ENCODE results near the gene CSTPP1.

DNA sequence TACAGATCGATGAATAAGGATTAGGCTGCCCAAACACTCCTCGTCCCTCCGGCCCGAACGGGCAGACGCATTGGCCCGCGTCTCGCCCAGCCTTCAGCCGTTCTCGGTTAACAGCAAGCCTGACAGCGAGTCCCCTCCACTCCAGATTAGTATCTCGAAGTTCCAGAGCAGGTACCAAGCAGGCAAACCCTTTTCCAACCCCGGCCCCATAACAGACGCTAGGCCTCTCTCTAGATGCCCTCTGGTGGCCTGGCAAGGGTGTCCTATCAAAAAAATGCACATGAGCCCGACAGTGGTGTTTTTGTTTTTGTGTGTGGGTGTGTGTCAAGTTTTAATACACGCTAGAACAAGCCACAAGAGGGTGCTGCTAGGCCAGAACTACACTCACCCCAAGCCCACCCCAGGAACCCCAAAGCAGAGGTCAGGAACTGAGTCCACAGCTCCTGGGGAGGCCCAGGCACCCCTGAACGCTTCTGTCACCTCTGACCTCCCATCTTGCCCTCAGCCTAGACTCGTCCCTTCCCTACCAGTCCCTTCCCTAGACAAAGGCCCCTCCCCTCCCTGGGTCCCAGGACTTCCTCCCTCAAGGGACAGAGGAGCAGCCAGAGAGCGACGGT, 240.8 kb downstream of the CSTPP1 start:
- TF ChIP-seq, protein P1, sequence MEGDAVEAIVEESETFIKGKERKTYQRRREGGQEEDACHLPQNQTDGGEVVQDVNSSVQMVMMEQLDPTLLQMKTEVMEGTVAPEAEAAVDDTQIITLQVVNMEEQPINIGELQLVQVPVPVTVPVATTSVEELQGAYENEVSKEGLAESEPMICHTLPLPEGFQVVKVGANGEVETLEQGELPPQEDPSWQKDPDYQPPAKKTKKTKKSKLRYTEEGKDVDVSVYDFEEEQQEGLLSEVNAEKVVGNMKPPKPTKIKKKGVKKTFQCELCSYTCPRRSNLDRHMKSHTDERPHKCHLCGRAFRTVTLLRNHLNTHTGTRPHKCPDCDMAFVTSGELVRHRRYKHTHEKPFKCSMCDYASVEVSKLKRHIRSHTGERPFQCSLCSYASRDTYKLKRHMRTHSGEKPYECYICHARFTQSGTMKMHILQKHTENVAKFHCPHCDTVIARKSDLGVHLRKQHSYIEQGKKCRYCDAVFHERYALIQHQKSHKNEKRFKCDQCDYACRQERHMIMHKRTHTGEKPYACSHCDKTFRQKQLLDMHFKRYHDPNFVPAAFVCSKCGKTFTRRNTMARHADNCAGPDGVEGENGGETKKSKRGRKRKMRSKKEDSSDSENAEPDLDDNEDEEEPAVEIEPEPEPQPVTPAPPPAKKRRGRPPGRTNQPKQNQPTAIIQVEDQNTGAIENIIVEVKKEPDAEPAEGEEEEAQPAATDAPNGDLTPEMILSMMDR (IDR thresholded peaks at IDR 0.05): peak; percentile 65 to 94 (median 70)
- TF ChIP-seq POLR2A (IDR thresholded peaks at IDR 0.05) (peak; percentile 12), POLR2AphosphoS5 (IDR thresholded peaks at IDR 0.05) (no peak), EP300 (IDR thresholded peaks at IDR 0.05; ENCODE audit: low read depth) (no peak)
